Activated CD8-positive, alpha-beta T cell treated with anti-CD3 and anti-CD28 coated beads for 36 hours (primary cell): ENCODE measurements around the gene DGKB. TPM values are rescaled to one million over a fixed set of nuclear protein-coding genes. Genes with fewer than 3 reads are reported as not detected.

Experiments
- ATAC-seq: fragments of 200-7000 bp; cut with Tn5 transposase; one replicate; pipeline ENCODE4 v1.10.0; 2021; ENCODE audit warnings: mild to moderate bottlenecking, moderate library complexity
- CTCF ChIA-PET: fragments of 350-600 bp; sonication (Branson Sonifier 250); formaldehyde crosslinking; loops from one replicate; lab custom pipeline; 2021; ENCODE audit warnings: antibody characterized with exemption; lab: Charles Lee
- POLR2A ChIA-PET: fragments of 350-600 bp; sonication (Branson Sonifier 250); formaldehyde crosslinking; loops from one replicate; lab custom pipeline; 2021; ENCODE audit warnings: antibody characterized with exemption; lab: Charles Lee
- DNase-seq: peaks from one replicate; pipeline ENCODE4 v3.0.0-alpha.2; 2020
- H3K27ac Mint-ChIP-seq: one replicate; pipeline ENCODE4 v1.8.0; 2021; ENCODE audit warnings: mild to moderate bottlenecking, mixed read lengths
- H3K27me3 Mint-ChIP-seq: one replicate; pipeline ENCODE4 v1.8.0; 2021; ENCODE audit warnings: mixed read lengths
- H3K36me3 Mint-ChIP-seq: one replicate; pipeline ENCODE4 v1.8.0; 2021; ENCODE audit warnings: low read depth, mixed read lengths
- H3K4me1 Mint-ChIP-seq: one replicate; pipeline ENCODE4 v1.8.0; 2021; ENCODE audit warnings: low read depth, mixed read lengths
- H3K4me3 Mint-ChIP-seq: one replicate; pipeline ENCODE4 v1.8.0; 2021; ENCODE audit warnings: mild to moderate bottlenecking, moderate library complexity, mixed read lengths
- H3K9me3 Mint-ChIP-seq: one replicate; pipeline ENCODE4 v1.8.0; 2021; ENCODE audit warnings: mixed read lengths
- intact Hi-C: fragments of 100-400 bp; cut with micrococcal nuclease; formaldehyde crosslinking; loops from one replicate; pipeline ENCODE4 v1.10.0; 2022
- total RNA-seq, 2 experiments: library from RNA; stranded (reverse); gene quantifications; one replicate each; pipeline ENCODE4 v1.2.3, GENCODE V29; 2021
- TF ChIP-seq, protein P1 (sequence below): fragments of 200-600 bp; IDR thresholded peaks from one replicate; pipeline ENCODE4 v1.8.0; 2022; ENCODE audit warnings: antibody characterized with exemption, mild to moderate bottlenecking

Gene DGKB
- total RNA-seq, 2 experiments from 2014 or later = not detected

DNA sequence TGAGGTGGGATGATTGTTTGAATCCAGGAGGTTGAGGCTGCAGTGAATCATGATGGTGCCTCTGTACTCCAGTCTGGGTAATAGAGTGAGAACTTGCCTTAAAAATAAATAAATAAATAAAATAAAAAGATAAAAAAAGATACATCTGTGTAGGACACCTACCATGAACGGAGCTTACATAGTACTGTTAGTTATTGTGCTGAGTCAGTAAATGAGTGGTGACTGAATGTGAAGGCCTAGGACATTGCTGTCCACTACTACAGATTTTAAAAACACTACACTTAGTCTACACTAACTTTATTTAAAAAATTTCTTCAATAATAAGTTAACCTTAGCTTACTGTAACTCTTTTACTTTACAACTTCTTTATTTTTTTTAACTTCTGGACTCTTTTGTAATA lies 806.4 kb downstream of the DGKB start:
- ChIA-PET POLR2A (interaction anchor here (0.5 kb wide), 1 partner anchor 19 kb away, joined by 3 read pairs; no protein-coding TSS in a partner anchor), CTCF (no interaction called here)
- no peak for DNase-seq
- H3K9me3 Mint-ChIP-seq = no peaks in the 10 kb centered on the region
- intact Hi-C loops = no loop called here
- H3K36me3 Mint-ChIP-seq = no peaks in the 10 kb centered on the region
- no peaks in the 10 kb centered on the region for H3K27me3 Mint-ChIP-seq
- no peak overlapping the region for H3K4me3 Mint-ChIP-seq
- TF ChIP-seq, protein P1, sequence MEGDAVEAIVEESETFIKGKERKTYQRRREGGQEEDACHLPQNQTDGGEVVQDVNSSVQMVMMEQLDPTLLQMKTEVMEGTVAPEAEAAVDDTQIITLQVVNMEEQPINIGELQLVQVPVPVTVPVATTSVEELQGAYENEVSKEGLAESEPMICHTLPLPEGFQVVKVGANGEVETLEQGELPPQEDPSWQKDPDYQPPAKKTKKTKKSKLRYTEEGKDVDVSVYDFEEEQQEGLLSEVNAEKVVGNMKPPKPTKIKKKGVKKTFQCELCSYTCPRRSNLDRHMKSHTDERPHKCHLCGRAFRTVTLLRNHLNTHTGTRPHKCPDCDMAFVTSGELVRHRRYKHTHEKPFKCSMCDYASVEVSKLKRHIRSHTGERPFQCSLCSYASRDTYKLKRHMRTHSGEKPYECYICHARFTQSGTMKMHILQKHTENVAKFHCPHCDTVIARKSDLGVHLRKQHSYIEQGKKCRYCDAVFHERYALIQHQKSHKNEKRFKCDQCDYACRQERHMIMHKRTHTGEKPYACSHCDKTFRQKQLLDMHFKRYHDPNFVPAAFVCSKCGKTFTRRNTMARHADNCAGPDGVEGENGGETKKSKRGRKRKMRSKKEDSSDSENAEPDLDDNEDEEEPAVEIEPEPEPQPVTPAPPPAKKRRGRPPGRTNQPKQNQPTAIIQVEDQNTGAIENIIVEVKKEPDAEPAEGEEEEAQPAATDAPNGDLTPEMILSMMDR = no peak
- no peaks in the 10 kb centered on the region for H3K4me1 Mint-ChIP-seq
- no peak overlapping the region for H3K27ac Mint-ChIP-seq
- ATAC-seq = no peak

- intact Hi-C loops = no loop called here
Measured at GRCh38 chr7:14095233-14095950, 807.2 kb downstream of the DGKB start.

More at GRCh38 chr7:14095233-14095950, 807.2 kb downstream of the DGKB start:
- Mint-ChIP-seq H3K27ac (no peak overlapping the region), H3K36me3 (no peaks in the 10 kb centered on the region), H3K4me3 (no peak overlapping the region), H3K27me3 (no peaks in the 10 kb centered on the region), H3K9me3 (no peaks in the 10 kb centered on the region), H3K4me1 (no peaks in the 10 kb centered on the region)
- ATAC-seq = no peak
- TF ChIP-seq, protein P1 = no peak
- ChIA-PET CTCF (no interaction called here), POLR2A (no interaction called here)
- no peak for DNase-seq
